Suppressor macrophage (primary cell): ENCODE measurements around the gene SCFD1.

ENCODE experiments used
- DNase-seq, 4 experiments: peaks; one replicate each; pipeline ENCODE4 v3.0.0-alpha.2; 2020 to 2022

Gene SCFD1

GRCh38 chr14:30759172-30760125 lies 137.3 kb downstream of the SCFD1 start:
- DNase-seq = no peak

GRCh38 chr14:30763891-30764290 lies 141.8 kb downstream of the SCFD1 start:
- no peak for DNase-seq

- DNase-seq = no peak
These were observed 145.5 kb downstream of the SCFD1 start for GRCh38 chr14:30767624-30768023.

- no peak for DNase-seq
These were observed 146.7 kb downstream of the SCFD1 start for GRCh38 chr14:30768791-30769190.

- DNase-seq = no peak
These were observed 148.3 kb downstream of the SCFD1 start for GRCh38 chr14:30770376-30770775.

- DNase-seq = no peak
These were observed 149.5 kb downstream of the SCFD1 start for GRCh38 chr14:30771595-30771994.

GRCh38 chr14:30779210-30779609 lies 157.1 kb downstream of the SCFD1 start:
- no peak for DNase-seq
